ENCODE data around the gene BLOC1S2.

DNA sequence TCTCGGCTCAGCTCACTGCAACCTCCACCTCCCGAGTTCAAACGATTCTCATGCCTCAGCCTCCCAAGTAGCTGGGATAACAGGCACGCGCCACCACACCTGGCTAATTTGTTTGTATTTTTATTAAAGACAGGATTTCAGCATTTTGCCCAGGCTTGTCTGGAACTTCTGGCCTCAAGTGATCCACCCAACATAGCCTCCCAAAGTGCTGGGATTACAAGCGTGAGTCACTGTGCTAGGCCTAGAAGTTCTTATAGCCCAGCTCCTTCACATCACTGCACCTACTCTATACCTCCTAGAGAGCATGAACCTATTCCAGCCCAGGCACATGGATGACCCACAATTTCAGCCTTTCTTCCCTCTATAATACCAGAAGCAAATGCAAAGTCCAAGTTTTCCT lies 1.3 kb upstream of the BLOC1S2 start:
- TF ChIP-seq, protein P1, sequence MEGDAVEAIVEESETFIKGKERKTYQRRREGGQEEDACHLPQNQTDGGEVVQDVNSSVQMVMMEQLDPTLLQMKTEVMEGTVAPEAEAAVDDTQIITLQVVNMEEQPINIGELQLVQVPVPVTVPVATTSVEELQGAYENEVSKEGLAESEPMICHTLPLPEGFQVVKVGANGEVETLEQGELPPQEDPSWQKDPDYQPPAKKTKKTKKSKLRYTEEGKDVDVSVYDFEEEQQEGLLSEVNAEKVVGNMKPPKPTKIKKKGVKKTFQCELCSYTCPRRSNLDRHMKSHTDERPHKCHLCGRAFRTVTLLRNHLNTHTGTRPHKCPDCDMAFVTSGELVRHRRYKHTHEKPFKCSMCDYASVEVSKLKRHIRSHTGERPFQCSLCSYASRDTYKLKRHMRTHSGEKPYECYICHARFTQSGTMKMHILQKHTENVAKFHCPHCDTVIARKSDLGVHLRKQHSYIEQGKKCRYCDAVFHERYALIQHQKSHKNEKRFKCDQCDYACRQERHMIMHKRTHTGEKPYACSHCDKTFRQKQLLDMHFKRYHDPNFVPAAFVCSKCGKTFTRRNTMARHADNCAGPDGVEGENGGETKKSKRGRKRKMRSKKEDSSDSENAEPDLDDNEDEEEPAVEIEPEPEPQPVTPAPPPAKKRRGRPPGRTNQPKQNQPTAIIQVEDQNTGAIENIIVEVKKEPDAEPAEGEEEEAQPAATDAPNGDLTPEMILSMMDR (IDR thresholded peaks at IDR 0.05), result no peak
- TF ChIP-seq POLR2AphosphoS5 (IDR thresholded peaks at IDR 0.05), result no peak

Measured in upper lobe of left lung (tissue), 4 donors.